ENCODE data around the gene RNF34.

The RNF34 gene

DNA sequence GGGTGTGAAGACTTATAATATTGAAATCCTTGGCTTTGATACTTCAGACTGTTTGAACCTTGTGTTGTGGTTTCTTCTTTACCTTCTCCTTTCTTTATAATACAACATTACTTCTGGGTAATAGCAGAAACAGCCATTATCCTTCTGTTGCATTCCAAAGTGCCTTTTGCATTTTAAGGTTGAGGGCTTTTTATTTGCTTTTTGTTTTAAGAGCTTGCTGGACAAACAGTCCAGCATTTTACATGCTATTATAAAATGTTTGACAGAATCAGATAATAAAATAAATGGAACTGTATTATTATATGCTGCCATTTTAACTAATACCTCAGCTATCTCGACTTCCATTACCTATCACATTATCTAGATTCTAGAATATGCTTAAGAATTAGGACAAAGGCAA is 14.0 kb downstream of the RNF34 start:
- Histone ChIP-seq H3K4me3 (ENCODE audit: low read depth, low read length) (no peak overlapping the region), H3K9me3 (ENCODE audit: severe bottlenecking) (no peaks in the 10 kb centered on the region), H3K27me3 (ENCODE audit: insufficient read depth, low read depth, severe bottlenecking) (no peaks in the 10 kb centered on the region), H3K27ac (no peak overlapping the region), H3K36me3 (peaks cover 37% of the 10 kb centered on the region)
- DNase-seq = no peak
- TF ChIP-seq, protein P1, sequence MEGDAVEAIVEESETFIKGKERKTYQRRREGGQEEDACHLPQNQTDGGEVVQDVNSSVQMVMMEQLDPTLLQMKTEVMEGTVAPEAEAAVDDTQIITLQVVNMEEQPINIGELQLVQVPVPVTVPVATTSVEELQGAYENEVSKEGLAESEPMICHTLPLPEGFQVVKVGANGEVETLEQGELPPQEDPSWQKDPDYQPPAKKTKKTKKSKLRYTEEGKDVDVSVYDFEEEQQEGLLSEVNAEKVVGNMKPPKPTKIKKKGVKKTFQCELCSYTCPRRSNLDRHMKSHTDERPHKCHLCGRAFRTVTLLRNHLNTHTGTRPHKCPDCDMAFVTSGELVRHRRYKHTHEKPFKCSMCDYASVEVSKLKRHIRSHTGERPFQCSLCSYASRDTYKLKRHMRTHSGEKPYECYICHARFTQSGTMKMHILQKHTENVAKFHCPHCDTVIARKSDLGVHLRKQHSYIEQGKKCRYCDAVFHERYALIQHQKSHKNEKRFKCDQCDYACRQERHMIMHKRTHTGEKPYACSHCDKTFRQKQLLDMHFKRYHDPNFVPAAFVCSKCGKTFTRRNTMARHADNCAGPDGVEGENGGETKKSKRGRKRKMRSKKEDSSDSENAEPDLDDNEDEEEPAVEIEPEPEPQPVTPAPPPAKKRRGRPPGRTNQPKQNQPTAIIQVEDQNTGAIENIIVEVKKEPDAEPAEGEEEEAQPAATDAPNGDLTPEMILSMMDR (IDR thresholded peaks at IDR 0.05; ENCODE audit: low read depth, low read length) = no peak

DNA sequence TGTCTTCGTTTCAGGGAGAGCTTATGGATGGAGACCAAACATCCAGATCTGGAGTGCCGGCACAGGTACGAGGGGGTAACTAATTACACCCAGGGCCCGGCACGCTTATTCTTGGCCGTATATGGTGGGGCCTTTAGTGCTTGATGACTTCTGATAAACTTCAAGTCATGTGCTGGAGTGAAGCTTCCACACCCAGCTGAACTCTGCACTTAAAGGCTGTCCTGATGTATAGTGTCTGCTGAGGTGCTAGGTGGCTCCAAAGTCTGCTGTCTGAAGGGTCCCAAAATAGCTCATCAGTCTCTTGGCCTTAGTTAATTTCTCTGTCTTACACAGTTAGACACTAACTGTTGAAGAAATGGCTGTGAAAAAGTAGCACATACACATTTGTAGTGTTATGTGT is 17.9 kb downstream of the RNF34 start:
- H3K9me3 ChIP-seq (ENCODE audit: severe bottlenecking) = no peaks in the 10 kb centered on the region
- H3K27ac ChIP-seq = no peak overlapping the region
- TF ChIP-seq, protein P1 (IDR thresholded peaks at IDR 0.05; ENCODE audit: low read depth, low read length) = no peak
- H3K36me3 ChIP-seq = peaks cover 69% of the 10 kb centered on the region
- no peak overlapping the region for H3K4me3 ChIP-seq (ENCODE audit: low read depth, low read length)
- H3K27me3 ChIP-seq (ENCODE audit: insufficient read depth, low read depth, severe bottlenecking) = no peaks in the 10 kb centered on the region
- no peak for DNase-seq

DNA sequence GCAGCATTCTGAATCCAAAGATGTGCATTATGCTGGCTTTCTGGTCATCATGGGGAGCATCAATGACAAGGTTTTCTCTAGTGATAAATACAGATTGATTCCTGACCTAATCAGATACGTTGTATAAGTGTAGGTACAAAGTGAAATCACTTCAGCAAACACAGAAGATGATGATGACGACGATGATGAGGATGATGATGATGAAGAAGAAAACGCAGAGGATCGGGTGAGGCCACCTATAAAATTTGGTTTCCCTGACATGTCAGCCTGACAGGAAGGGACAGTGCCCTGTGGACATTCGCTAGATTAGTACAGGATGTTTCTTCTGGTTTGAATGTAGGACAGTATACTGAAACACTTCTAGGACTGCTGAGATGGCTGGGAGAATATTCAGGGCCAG is 20.2 kb downstream of the RNF34 start:
- Histone ChIP-seq H3K36me3 (peaks cover 83% of the 10 kb centered on the region), H3K27me3 (ENCODE audit: insufficient read depth, low read depth, severe bottlenecking) (no peaks in the 10 kb centered on the region)

DNA sequence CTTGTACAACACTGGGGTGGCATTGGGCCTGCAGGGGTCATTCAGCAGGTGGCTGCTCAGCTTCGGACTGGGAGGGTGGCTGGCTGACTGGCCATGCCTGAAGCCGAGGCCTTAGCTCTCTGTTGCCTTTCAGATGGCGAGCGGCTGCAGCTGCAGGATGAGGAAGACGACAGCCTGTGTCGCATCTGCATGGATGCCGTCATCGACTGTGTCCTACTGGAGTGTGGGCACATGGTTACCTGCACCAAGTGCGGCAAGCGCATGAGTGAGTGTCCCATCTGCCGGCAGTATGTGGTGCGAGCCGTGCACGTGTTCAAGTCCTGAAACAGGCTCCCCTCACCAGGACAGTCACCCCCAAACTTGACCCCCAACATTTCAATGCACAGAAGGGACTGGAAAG is 23.3 kb downstream of the RNF34 start:
- DNase-seq = no peak
- H3K9me3 ChIP-seq (ENCODE audit: severe bottlenecking) = no peaks in the 10 kb centered on the region
- no peaks in the 10 kb centered on the region for H3K27me3 ChIP-seq (ENCODE audit: insufficient read depth, low read depth, severe bottlenecking)
- TF ChIP-seq, protein P1 (IDR thresholded peaks at IDR 0.05; ENCODE audit: low read depth, low read length) = no peak
- H3K36me3 ChIP-seq = peaks cover 81% of the 10 kb centered on the region
- no peak overlapping the region for H3K27ac ChIP-seq
- no peak overlapping the region for H3K4me3 ChIP-seq (ENCODE audit: low read depth, low read length)

More for the DNA sequence above, 20.2 kb downstream of the RNF34 start:
- H3K9me3 ChIP-seq (ENCODE audit: severe bottlenecking) = no peaks in the 10 kb centered on the region
- H3K4me3 ChIP-seq (ENCODE audit: low read depth, low read length) = no peak overlapping the region
- H3K27ac ChIP-seq = no peak overlapping the region
- no peak for DNase-seq
- TF ChIP-seq, protein P1 (IDR thresholded peaks at IDR 0.05; ENCODE audit: low read depth, low read length) = no peak

DNA sequence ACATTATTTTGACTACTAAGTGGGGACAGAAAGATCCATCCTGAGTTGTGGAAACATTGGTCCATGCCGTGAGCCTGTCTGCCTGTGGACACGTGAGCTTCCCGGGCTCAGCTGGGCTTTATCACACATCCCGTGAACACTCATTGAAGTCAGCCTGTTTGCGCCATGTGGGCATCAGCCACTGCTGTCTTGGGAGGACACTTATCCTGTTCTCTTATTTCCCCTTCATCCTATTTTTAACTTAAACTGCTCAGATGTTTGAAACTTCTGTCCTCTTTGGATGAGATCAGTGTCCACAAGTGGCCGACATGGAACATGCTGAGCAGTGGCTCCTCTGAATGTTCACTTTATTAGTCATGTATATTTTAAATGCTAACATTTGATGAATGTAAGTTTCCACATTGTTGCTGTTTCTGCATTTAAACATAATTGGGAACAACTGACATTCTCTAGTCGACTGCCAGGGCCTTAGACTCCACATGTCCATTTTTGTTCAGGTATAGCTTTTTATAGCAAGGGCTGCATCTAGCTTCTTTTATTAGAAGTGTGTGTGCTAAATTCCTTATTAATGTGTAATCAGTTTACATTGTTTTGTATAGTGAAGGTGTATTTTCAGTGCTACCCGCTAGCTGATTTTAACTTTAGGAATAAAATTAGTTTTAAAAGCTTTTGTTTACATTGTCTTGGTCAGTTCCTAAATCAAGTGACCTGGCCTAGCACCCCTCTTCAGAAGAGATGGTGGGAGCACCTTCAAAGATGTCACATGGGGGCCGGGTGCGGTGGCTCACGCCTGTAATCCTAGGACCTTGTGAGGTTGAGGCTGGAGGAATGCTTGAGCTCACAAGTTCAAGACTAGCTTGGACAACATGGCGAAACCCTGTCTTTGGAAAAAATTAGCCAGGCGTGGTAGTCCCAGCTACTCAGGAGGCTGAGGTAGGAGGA is 24.0 kb downstream of the RNF34 start:
- H3K27ac ChIP-seq = no peak overlapping the region
- DNase-seq = no peak
- TF ChIP-seq, protein P1 (IDR thresholded peaks at IDR 0.05; ENCODE audit: low read depth, low read length) = no peak

More for the DNA sequence above, 24.0 kb downstream of the RNF34 start:
- Histone ChIP-seq H3K9me3 (ENCODE audit: severe bottlenecking) (no peaks in the 10 kb centered on the region), H3K4me3 (ENCODE audit: low read depth, low read length) (no peak overlapping the region), H3K36me3 (peaks cover 81% of the 10 kb centered on the region), H3K27me3 (ENCODE audit: insufficient read depth, low read depth, severe bottlenecking) (no peaks in the 10 kb centered on the region)
